Epithelial cell of proximal tubule (primary cell): Measurements from ENCODE around the gene NAV2. TPM values are rescaled to one million over a fixed set of nuclear protein-coding genes. Genes with fewer than 3 reads are reported as not detected.

Experiments
- DNase-seq: peaks from one replicate; pipeline ENCODE4 v3.0.0-alpha.2; 2011; ENCODE audit warnings: low read depth
- H3K4me3 ChIP-seq: 2 replicates; pipeline ENCODE4 v1.5.1; 2011; ENCODE audit warnings: low read depth, mild to moderate bottlenecking, low read length
- CTCF ChIP-seq: conservative IDR thresholded peaks from 2 replicates; pipeline ENCODE4 v1.5.1; 2012; ENCODE audit warnings: low read depth, mild to moderate bottlenecking, low read length
- total RNA-seq: library from RNA; depleted of rRNA; stranded (reverse); fragments of >200 nt; gene quantifications from 2 replicates; pipeline ENCODE4 v1.2.3, GENCODE V29; 2015

NAV2 gene
- total RNA-seq, 1 donor from 2014 or later: 19.0 TPM

GRCh38 chr11:20047769-20048154, 335.1 kb downstream of the NAV2 start:
- no peak for TF ChIP-seq CTCF

DNA sequence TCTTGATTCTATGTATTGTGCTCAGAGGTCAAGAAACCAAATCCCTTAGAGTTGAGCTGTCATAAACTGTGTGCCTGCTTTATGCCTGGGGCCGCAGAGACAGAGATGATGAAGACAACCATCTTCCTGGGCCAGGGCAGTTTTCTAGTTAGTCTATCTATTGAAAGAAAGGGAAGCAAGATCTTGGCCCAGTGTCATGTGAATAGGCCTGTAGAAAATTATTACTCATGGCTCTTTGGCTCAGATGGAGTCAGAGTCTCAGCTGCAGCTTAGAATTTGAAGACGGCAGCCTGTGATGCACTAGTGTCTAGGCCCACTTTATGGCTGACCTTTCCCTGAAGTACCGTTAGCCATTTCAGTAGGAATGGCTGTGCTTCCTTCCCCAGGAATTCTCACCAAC, 335.6 kb downstream of the NAV2 start:
- no peak for DNase-seq
- H3K4me3 ChIP-seq: no peak overlapping the region
- TF ChIP-seq CTCF: no peak

More at GRCh38 chr11:20047769-20048154, 335.1 kb downstream of the NAV2 start:
- no peak overlapping the region for H3K4me3 ChIP-seq
- DNase-seq: no peak

DNA sequence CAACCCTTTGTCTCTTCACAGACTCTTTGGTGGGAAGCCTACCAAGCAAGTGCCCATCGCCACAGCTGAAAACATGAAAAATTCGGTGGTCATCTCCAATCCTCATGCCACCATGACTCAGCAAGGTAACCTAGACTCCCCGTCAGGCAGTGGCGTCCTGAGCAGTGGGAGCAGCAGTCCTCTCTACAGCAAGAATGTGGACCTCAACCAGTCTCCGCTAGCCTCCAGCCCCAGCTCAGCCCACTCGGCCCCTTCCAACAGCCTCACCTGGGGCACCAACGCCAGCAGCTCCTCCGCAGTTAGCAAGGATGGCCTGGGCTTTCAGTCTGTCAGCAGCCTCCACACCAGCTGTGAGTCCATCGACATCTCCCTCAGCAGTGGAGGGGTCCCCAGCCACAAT, 336.1 kb downstream of the NAV2 start:
- TF ChIP-seq CTCF: no peak
- no peak overlapping the region for H3K4me3 ChIP-seq
- DNase-seq: no peak

DNA sequence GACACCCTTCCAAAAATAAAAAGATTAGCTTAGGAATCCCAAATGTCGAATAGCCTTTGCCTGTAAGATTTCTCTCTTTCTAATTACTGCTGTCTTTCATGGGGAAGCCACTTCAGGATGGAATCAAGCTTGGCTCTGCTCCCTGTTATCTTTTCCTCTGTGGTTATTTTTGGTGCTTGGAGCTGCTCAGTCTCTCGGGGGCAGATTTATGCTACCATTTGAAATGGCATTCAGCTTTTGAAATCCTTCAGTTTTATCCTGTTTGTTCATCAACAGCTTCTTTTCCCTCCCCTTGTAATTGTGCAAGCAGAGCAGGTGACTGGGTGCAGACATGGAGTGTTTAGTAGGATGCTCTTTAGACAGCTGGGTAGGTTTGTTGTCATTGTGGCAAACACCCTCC, 336.6 kb downstream of the NAV2 start:
- DNase-seq: no peak
- no peak for TF ChIP-seq CTCF

DNA sequence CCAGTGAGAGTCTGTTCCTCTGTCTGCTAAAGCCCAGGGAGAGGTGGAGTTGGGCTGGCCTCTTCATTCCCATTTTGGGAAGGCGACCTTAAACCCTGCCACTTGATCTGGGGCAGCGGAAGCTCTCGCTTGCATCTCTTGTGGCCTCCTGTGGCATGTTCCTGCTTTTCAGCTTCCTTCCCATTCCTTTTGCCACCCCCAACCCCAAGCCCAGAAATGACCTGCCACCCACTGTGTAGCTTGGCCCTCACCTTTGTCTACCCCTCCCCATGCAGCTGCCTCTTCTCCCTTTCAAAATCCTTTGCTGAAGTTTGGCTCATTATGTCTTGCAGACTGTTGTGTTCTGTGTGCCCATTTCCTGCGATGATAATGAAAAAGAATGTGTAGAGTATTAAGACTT, 337.4 kb downstream of the NAV2 start:
- no peak for DNase-seq
- H3K4me3 ChIP-seq: no peak overlapping the region
- no peak for TF ChIP-seq CTCF

More for the DNA sequence above, 336.6 kb downstream of the NAV2 start:
- H3K4me3 ChIP-seq: no peak overlapping the region

DNA sequence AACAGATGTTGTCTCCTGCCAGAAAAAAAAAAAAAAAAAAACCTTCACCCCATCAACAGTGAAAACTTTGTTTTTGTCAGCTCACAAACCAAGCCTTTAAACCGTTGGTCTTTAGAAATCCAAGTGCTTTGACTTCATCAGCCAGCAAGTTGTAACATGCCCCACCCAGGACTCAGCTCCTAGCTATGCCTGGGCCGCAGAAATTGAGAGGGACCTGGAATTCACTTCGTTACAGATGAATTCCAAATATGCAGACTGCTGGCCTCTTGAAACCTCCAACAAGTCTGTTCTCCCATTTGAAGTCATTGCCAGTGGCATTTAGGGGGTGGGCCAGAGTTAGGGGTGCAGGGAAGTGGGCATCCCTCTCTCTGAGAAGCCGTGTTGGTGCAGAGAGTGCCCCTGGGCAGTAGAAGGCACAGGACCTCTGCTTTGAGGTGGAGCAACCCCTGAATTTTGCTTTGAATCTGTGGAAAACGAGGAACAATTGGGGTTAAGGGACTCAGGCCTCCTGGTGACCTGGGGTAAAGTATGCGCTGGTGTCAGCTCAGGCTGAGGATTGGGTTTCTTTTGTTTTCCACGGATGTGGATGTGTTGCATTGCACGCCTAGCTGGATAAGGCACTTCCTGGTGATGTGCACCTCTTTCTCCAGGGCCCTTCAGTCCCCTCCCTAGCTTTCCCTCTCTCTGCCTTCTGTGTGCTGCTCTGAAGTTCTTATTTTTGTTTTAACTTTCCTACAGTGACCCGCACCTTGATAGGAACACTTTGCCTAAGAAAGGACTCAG, 338.1 kb downstream of the NAV2 start:
- DNase-seq: no peak
- no peak overlapping the region for H3K4me3 ChIP-seq
- TF ChIP-seq CTCF: no peak
